HEK293 (cell line): ENCODE results near the gene PIP5K1B.

Experiments used
- CTCF ChIA-PET: fragments of 350-600 bp; formaldehyde crosslinking; extraction: SDS; loops from one replicate; lab custom pipeline; 2021; ENCODE audit warnings: antibody characterized with exemption; lab: Yijun Ruan, JAX
- POLR2A ChIA-PET: fragments of 300-600 bp; formaldehyde crosslinking; extraction: SDS; loops from one replicate; lab custom pipeline; 2020; ENCODE audit warnings: antibody characterized with exemption, inconsistent platforms; lab: Yijun Ruan, JAX
- H3K27ac ChIP-seq: fragments of 200-500 bp; sonication (Bioruptor generic); 2 replicates; pipeline ENCODE4 v1.5.1; 2014; ENCODE audit warnings: low read depth, low read length, control low read depth, inconsistent platforms; ENCODE audit errors: extremely low read depth
- H3K36me3 ChIP-seq, 2 experiments: fragments of 200-500 bp in 1 of 2; sonication (Bioruptor generic) in 1 of 2; 1 replicate in 1 of 2; 2 replicates in 1 of 2; pipeline ENCODE4 v1.5.1; 2014 to 2017; ENCODE audit warnings: inconsistent platforms in 2 of 2, low read length in 2 of 2; ENCODE audit not compliant: control insufficient read depth in 2 of 2, insufficient read depth in 1 of 2
- H3K4me1 ChIP-seq: fragments of 200-500 bp; sonication (Bioruptor generic); 2 replicates; pipeline ENCODE4 v1.5.1; 2014; ENCODE audit warnings: mild to moderate bottlenecking, low read length, inconsistent platforms; ENCODE audit not compliant: control insufficient read depth, insufficient read depth
- H3K4me3 ChIP-seq: 2 replicates; pipeline ENCODE4 v1.5.1; 2011; ENCODE audit warnings: low read depth, mild to moderate bottlenecking, control low read depth, low read length, moderate library complexity
- H3K9me3 ChIP-seq: fragments of 200-500 bp; sonication (Bioruptor generic); 2 replicates; pipeline ENCODE4 v1.5.1; 2014; ENCODE audit warnings: low read depth, low read length, inconsistent platforms; ENCODE audit not compliant: control insufficient read depth, insufficient read depth
- GFI1B ChIP-seq: fragments of 450-650 bp; formaldehyde crosslinking; IDR thresholded peaks from 2 replicates; pipeline ENCODE4 v1.5.1; 2016; ENCODE audit warnings: missing biosample characterization, missing genetic modification characterization
- INSM2 ChIP-seq: fragments of 450-650 bp; formaldehyde crosslinking; IDR thresholded peaks from 2 replicates; pipeline ENCODE4 v1.5.1; 2016; ENCODE audit warnings: missing biosample characterization, missing genetic modification characterization
- KLF1 ChIP-seq: fragments of 450-650 bp; formaldehyde crosslinking; IDR thresholded peaks from 2 replicates; pipeline ENCODE4 v1.5.1; 2016; ENCODE audit warnings: missing biosample characterization, missing genetic modification characterization
- KLF7 ChIP-seq: fragments of 450-650 bp; formaldehyde crosslinking; IDR thresholded peaks from 2 replicates; pipeline ENCODE4 v1.5.1; 2016; ENCODE audit warnings: missing biosample characterization, missing genetic modification characterization, borderline replicate concordance
- SCRT2 ChIP-seq: fragments of 450-650 bp; formaldehyde crosslinking; IDR thresholded peaks from 2 replicates; pipeline ENCODE4 v1.5.1; 2016; ENCODE audit warnings: missing biosample characterization, missing genetic modification characterization
- SETDB1 ChIP-seq: IDR thresholded peaks from one replicate; pipeline ENCODE4 v1.6.1; 2017; ENCODE audit warnings: mild to moderate bottlenecking, low read length, moderate library complexity, mixed read lengths; ENCODE audit not compliant: insufficient read length
- WT1 ChIP-seq: fragments of 450-650 bp; formaldehyde crosslinking; IDR thresholded peaks from 2 replicates; pipeline ENCODE4 v1.5.1; 2016; ENCODE audit warnings: missing biosample characterization, missing genetic modification characterization
- ZBTB20 ChIP-seq: fragments of 450-650 bp; formaldehyde crosslinking; IDR thresholded peaks from 2 replicates; pipeline ENCODE4 v1.5.1; 2016; ENCODE audit warnings: missing biosample characterization, missing genetic modification characterization
- ZEB2 ChIP-seq: fragments of 450-650 bp; formaldehyde crosslinking; IDR thresholded peaks from 2 replicates; pipeline ENCODE4 v1.5.1; 2016; ENCODE audit warnings: missing biosample characterization, missing genetic modification characterization
- ZNF114 ChIP-seq: fragments of 450-650 bp; formaldehyde crosslinking; IDR thresholded peaks from 2 replicates; pipeline ENCODE4 v1.5.0; 2017; ENCODE audit warnings: missing biosample characterization, missing genetic modification characterization
- ZNF174 ChIP-seq: fragments of 450-650 bp; formaldehyde crosslinking; IDR thresholded peaks from 2 replicates; pipeline ENCODE4 v1.5.0; 2017; ENCODE audit warnings: missing biosample characterization, mild to moderate bottlenecking, missing genetic modification characterization
- ZNF175 ChIP-seq: fragments of 450-650 bp; formaldehyde crosslinking; IDR thresholded peaks from 2 replicates; pipeline ENCODE4 v1.5.1; 2016; ENCODE audit warnings: missing biosample characterization, missing genetic modification characterization
- ZNF214 ChIP-seq: fragments of 450-650 bp; formaldehyde crosslinking; IDR thresholded peaks from 2 replicates; pipeline ENCODE4 v1.5.1; 2017; ENCODE audit warnings: missing biosample characterization, mild to moderate bottlenecking, missing genetic modification characterization, borderline replicate concordance
- ZNF239 ChIP-seq: fragments of 450-650 bp; formaldehyde crosslinking; IDR thresholded peaks from 2 replicates; pipeline ENCODE4 v1.5.1; 2016; ENCODE audit warnings: missing biosample characterization, missing genetic modification characterization
- ZNF248 ChIP-seq: fragments of 450-650 bp; formaldehyde crosslinking; IDR thresholded peaks from 2 replicates; pipeline ENCODE4 v1.5.1; 2017; ENCODE audit warnings: missing biosample characterization, missing genetic modification characterization
- ZNF350 ChIP-seq: fragments of 450-650 bp; formaldehyde crosslinking; IDR thresholded peaks from 2 replicates; pipeline ENCODE4 v1.5.0; 2017; ENCODE audit warnings: missing biosample characterization, mild to moderate bottlenecking, missing genetic modification characterization
- ZNF354C ChIP-seq: fragments of 450-650 bp; formaldehyde crosslinking; IDR thresholded peaks from 2 replicates; pipeline ENCODE4 v1.5.1; 2016; ENCODE audit warnings: missing biosample characterization, missing genetic modification characterization, low read depth, borderline replicate concordance
- ZNF449 ChIP-seq: fragments of 450-650 bp; formaldehyde crosslinking; IDR thresholded peaks from 2 replicates; pipeline ENCODE4 v1.5.1; 2017; ENCODE audit warnings: missing biosample characterization, mild to moderate bottlenecking, missing genetic modification characterization, moderate library complexity
- ZNF677 ChIP-seq: fragments of 450-650 bp; IDR thresholded peaks from 2 replicates; pipeline ENCODE4 v1.5.0; 2018; ENCODE audit warnings: missing biosample characterization, mild to moderate bottlenecking, missing genetic modification characterization, moderate library complexity
- ZNF701 ChIP-seq: fragments of 450-650 bp; formaldehyde crosslinking; IDR thresholded peaks from 2 replicates; pipeline ENCODE4 v1.5.1; 2016; ENCODE audit warnings: missing biosample characterization, missing genetic modification characterization
- ZNF704 ChIP-seq: fragments of 450-650 bp; formaldehyde crosslinking; IDR thresholded peaks from 2 replicates; pipeline ENCODE4 v1.5.1; 2016; ENCODE audit warnings: missing biosample characterization, missing genetic modification characterization
- ZNF785 ChIP-seq: fragments of 450-650 bp; formaldehyde crosslinking; IDR thresholded peaks from 2 replicates; pipeline ENCODE4 v1.5.1; 2016; ENCODE audit warnings: missing biosample characterization, missing genetic modification characterization
- ZNF830 ChIP-seq: fragments of 450-650 bp; IDR thresholded peaks from 2 replicates; pipeline ENCODE4 v1.5.0; 2018; ENCODE audit warnings: missing biosample characterization, missing genetic modification characterization, low read depth, mild to moderate bottlenecking, moderate library complexity
- ZSCAN30 ChIP-seq: fragments of 450-650 bp; IDR thresholded peaks from 2 replicates; pipeline ENCODE4 v1.5.1; 2018; ENCODE audit warnings: missing biosample characterization, mild to moderate bottlenecking, missing genetic modification characterization, moderate library complexity

PIP5K1B gene

GRCh38 chr9:68709291-68710110, 4.5 kb downstream of the PIP5K1B start:
- ChIA-PET CTCF (interaction anchor here (1.2 kb wide), 1 partner anchor 290 kb away, joined by 4 read pairs; no protein-coding TSS in a partner anchor), POLR2A (no interaction called here)
- Histone ChIP-seq H3K36me3 (no peaks in the 10 kb centered on the region), H3K4me3 (no peak overlapping the region), H3K4me1 (no peaks in the 10 kb centered on the region), H3K27ac (no peak overlapping the region), H3K9me3 (no peaks in the 10 kb centered on the region)
- no peak for TF ChIP-seq ZBTB20 (tag by site-specific recombination)
- no peak for TF ChIP-seq ZNF114 (tag by site-specific recombination)
- no peak for TF ChIP-seq ZNF174
- TF ChIP-seq ZNF248 (tag by site-specific recombination): no peak
- no peak for TF ChIP-seq ZNF214
- no peak for TF ChIP-seq KLF1 (tag by site-specific recombination)
- TF ChIP-seq ZNF239 (tag by site-specific recombination): no peak
- TF ChIP-seq SETDB1: no peak
- TF ChIP-seq ZNF704 (tag by site-specific recombination): no peak
- TF ChIP-seq ZNF354C (tag by site-specific recombination): no peak
- no peak for TF ChIP-seq ZNF701 (tag by site-specific recombination)
- no peak for TF ChIP-seq ZNF785 (tag by site-specific recombination)
- no peak for TF ChIP-seq GFI1B (tag by site-specific recombination)
- TF ChIP-seq INSM2 (tag by site-specific recombination): no peak
- no peak for TF ChIP-seq ZEB2 (tag by site-specific recombination)
- no peak for TF ChIP-seq ZNF350 (tag by site-specific recombination)
- no peak for TF ChIP-seq ZNF449 (tag by site-specific recombination)

GRCh38 chr9:68710111-68710471, 5.1 kb downstream of the PIP5K1B start:
- Histone ChIP-seq H3K9me3 (no peaks in the 10 kb centered on the region), H3K27ac (no peak overlapping the region), H3K36me3 (no peaks in the 10 kb centered on the region)
- POLR2A ChIA-PET: no interaction called here
- TF ChIP-seq WT1 (tag by site-specific recombination) (no peak), ZSCAN30 (tag by site-specific recombination) (no peak), SCRT2 (tag by site-specific recombination) (no peak), ZNF677 (tag by site-specific recombination) (no peak), ZNF830 (tag by site-specific recombination) (no peak), ZBTB20 (tag by site-specific recombination) (no peak), ZNF175 (tag by site-specific recombination) (no peak), KLF7 (tag by site-specific recombination) (no peak)
- TF ChIP-seq, all 188 proteins: peak for 0
- CTCF ChIA-PET: interaction anchor here (1.2 kb wide), 1 partner anchor 289 kb away, joined by 4 read pairs; no protein-coding TSS in a partner anchor
- H3K4me1 ChIP-seq: no peaks in the 10 kb centered on the region
- no peak overlapping the region for H3K4me3 ChIP-seq
